Activated naive CD8-positive, alpha-beta T cell treated with anti-CD3 and anti-CD28 coated beads, Interleukin-2, amount 10 ng/mL, durations not matched to agents 7 days and 5 days (primary cell): Measurements from ENCODE around the gene PLAC1. TPM values are rescaled to one million over a fixed set of nuclear protein-coding genes. Genes with fewer than 3 reads are reported as not detected.

Experiments used
- ATAC-seq: fragments of 150-1000 bp; cut with Tn5 transposase; one replicate; pipeline ENCODE4 v1.10.0; 2021; ENCODE audit warnings: low read depth, moderate library complexity
- POLR2A ChIA-PET: fragments of 350-600 bp; sonication (Branson Sonifier 250); formaldehyde crosslinking; loops from one replicate; lab custom pipeline; 2021; ENCODE audit warnings: antibody characterized with exemption; lab: Charles Lee
- DNase-seq: peaks from one replicate; pipeline ENCODE4 v3.0.0; 2021
- H3K27ac Mint-ChIP-seq: one replicate; pipeline ENCODE4 v1.8.0; 2022; ENCODE audit warnings: mild to moderate bottlenecking, mixed read lengths
- H3K27me3 Mint-ChIP-seq: one replicate; pipeline ENCODE4 v1.8.0; 2022; ENCODE audit warnings: mild to moderate bottlenecking, moderate library complexity, mixed read lengths
- H3K36me3 Mint-ChIP-seq: one replicate; pipeline ENCODE4 v1.8.0; 2021; ENCODE audit warnings: mild to moderate bottlenecking, mixed read lengths
- H3K4me1 Mint-ChIP-seq: one replicate; pipeline ENCODE4 v1.8.0; 2021; ENCODE audit warnings: mixed read lengths
- H3K4me3 Mint-ChIP-seq: one replicate; pipeline ENCODE4 v1.8.0; 2022; ENCODE audit warnings: mild to moderate bottlenecking, moderate library complexity, mixed read lengths
- H3K9me3 Mint-ChIP-seq: one replicate; pipeline ENCODE4 v1.8.0; 2021; ENCODE audit warnings: mixed read lengths
- total RNA-seq, 2 experiments: library from RNA; stranded (reverse); gene quantifications; one replicate each; pipeline ENCODE4 v1.2.3, GENCODE V29; 2021

PLAC1 gene
- total RNA-seq, 2 experiments from 2014 or later = not detected

DNA sequence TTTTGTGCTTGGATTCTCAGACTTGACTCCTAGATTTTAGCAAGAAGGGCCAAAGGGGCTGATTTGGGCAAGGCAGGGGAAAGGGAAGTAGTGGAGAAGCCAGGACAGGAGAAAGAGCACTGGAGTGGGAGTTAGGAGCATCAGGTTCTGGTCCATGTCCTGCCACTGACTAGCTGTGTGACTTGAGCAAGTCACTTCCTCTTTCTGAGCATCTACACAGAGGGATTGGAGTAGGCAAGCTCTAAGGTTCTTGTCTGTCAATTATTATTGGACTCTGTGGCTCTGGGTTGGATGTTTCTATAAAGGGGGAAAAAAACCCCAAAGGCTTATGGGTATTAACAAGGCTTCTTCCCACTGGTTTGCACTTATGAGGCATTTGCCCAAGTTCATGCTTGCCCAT is 24.4 kb downstream of the PLAC1 start:
- POLR2A ChIA-PET = no interaction called here
- no peaks in the 10 kb centered on the region for H3K4me1 Mint-ChIP-seq
- H3K9me3 Mint-ChIP-seq = no peaks in the 10 kb centered on the region
- H3K27ac Mint-ChIP-seq = no peak overlapping the region
- ATAC-seq = no peak
- H3K27me3 Mint-ChIP-seq = peaks cover 4% of the 10 kb centered on the region
- no peak overlapping the region for H3K4me3 Mint-ChIP-seq
- H3K36me3 Mint-ChIP-seq = no peaks in the 10 kb centered on the region
- no peak for DNase-seq

- POLR2A ChIA-PET = no interaction called here
- no peaks in the 10 kb centered on the region for H3K4me1 Mint-ChIP-seq
- no peaks in the 10 kb centered on the region for H3K9me3 Mint-ChIP-seq
- no peak overlapping the region for H3K27ac Mint-ChIP-seq
- ATAC-seq (no peak), DNase-seq (no peak)
- peaks cover 3% of the 10 kb centered on the region for H3K27me3 Mint-ChIP-seq
- no peak overlapping the region for H3K4me3 Mint-ChIP-seq
- H3K36me3 Mint-ChIP-seq = no peaks in the 10 kb centered on the region
Observed at GRCh38 chrX:134633394-134633793, 24.9 kb downstream of the PLAC1 start.

DNA sequence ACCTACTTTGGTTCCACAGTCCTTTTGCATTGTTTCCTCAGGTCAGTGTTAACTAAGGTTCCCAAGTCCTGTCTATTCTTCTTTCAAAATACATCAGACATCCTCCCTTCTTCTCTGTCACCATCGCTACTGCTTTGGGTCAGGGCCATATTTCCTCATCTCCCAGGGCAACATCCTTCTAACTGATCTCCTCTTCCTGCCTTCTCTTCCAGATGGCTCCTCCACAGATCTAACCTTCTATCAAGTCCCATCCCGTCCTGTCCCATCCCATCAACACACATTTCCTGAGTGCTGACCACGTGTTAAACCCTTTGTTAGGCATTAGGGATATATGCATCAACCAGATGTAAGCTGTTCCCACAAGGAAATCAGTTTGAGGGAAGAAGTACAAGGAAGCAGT is 25.9 kb downstream of the PLAC1 start:
- H3K9me3 Mint-ChIP-seq = no peaks in the 10 kb centered on the region
- DNase-seq (no peak), ATAC-seq (no peak)
- POLR2A ChIA-PET = no interaction called here
- no peaks in the 10 kb centered on the region for H3K4me1 Mint-ChIP-seq
- H3K4me3 Mint-ChIP-seq = no peak overlapping the region
- no peak overlapping the region for H3K27ac Mint-ChIP-seq
- H3K27me3 Mint-ChIP-seq = peaks cover 5% of the 10 kb centered on the region
- H3K36me3 Mint-ChIP-seq = no peaks in the 10 kb centered on the region

- POLR2A ChIA-PET = no interaction called here
- Mint-ChIP-seq H3K9me3 (no peaks in the 10 kb centered on the region), H3K4me1 (no peaks in the 10 kb centered on the region), H3K27ac (no peak overlapping the region), H3K36me3 (no peaks in the 10 kb centered on the region), H3K27me3 (peaks cover 5% of the 10 kb centered on the region), H3K4me3 (no peak overlapping the region)
- DNase-seq (no peak), ATAC-seq (no peak)
Observed at GRCh38 chrX:134631426-134632346, 26.6 kb downstream of the PLAC1 start.

- ATAC-seq (no peak), DNase-seq (no peak)
- H3K27me3 Mint-ChIP-seq = peaks cover 5% of the 10 kb centered on the region
- H3K9me3 Mint-ChIP-seq = no peaks in the 10 kb centered on the region
- no peaks in the 10 kb centered on the region for H3K36me3 Mint-ChIP-seq
- no peaks in the 10 kb centered on the region for H3K4me1 Mint-ChIP-seq
- no peak overlapping the region for H3K27ac Mint-ChIP-seq
- POLR2A ChIA-PET = no interaction called here
- no peak overlapping the region for H3K4me3 Mint-ChIP-seq
Observed at GRCh38 chrX:134628663-134629062, 29.6 kb downstream of the PLAC1 start.

DNA sequence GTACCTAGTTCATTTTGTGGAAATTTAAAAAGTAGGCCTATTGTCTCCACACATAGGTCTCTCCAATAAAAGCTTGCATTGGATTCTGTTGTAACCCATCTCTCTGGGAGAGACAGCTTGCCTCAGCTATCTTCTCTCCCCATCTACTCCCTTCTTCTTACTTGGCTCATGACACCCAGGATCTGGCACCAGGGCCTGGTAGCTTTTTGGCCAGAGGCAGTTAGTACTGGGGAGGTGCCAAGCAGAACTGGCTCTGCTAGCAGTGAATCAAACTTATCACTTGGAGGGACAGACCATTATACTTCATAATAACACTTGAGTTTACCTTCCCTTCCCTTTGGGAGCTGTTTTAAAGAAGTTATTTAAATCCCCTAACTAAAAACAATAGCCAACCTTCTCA is 31.8 kb downstream of the PLAC1 start:
- DNase-seq (no peak), ATAC-seq (no peak)
- no peaks in the 10 kb centered on the region for H3K4me1 Mint-ChIP-seq
- H3K36me3 Mint-ChIP-seq = no peaks in the 10 kb centered on the region
- no peak overlapping the region for H3K4me3 Mint-ChIP-seq
- H3K27me3 Mint-ChIP-seq = peaks cover 3% of the 10 kb centered on the region
- POLR2A ChIA-PET = no interaction called here
- no peaks in the 10 kb centered on the region for H3K9me3 Mint-ChIP-seq
- no peak overlapping the region for H3K27ac Mint-ChIP-seq

GRCh38 chrX:134625315-134625718 is 33.0 kb downstream of the PLAC1 start:
- Mint-ChIP-seq H3K4me3 (no peak overlapping the region), H3K9me3 (no peaks in the 10 kb centered on the region), H3K4me1 (no peaks in the 10 kb centered on the region), H3K36me3 (no peaks in the 10 kb centered on the region), H3K27me3 (peaks cover 3% of the 10 kb centered on the region), H3K27ac (no peak overlapping the region)
- DNase-seq = no peak
- POLR2A ChIA-PET = no interaction called here
- ATAC-seq = no peak

- POLR2A ChIA-PET = no interaction called here
Observed at GRCh38 chrX:134624046-134624430, 34.2 kb downstream of the PLAC1 start.

GRCh38 chrX:134623293-134624045 is 34.8 kb downstream of the PLAC1 start:
- ATAC-seq (no peak), DNase-seq (no peak)
- Mint-ChIP-seq H3K4me1 (no peaks in the 10 kb centered on the region), H3K4me3 (no peak overlapping the region), H3K27ac (no peak overlapping the region), H3K36me3 (no peaks in the 10 kb centered on the region), H3K27me3 (peaks cover 3% of the 10 kb centered on the region), H3K9me3 (no peaks in the 10 kb centered on the region)
- POLR2A ChIA-PET = no interaction called here

More at GRCh38 chrX:134624046-134624430, 34.2 kb downstream of the PLAC1 start:
- DNase-seq = no peak
- H3K27me3 Mint-ChIP-seq = peaks cover 3% of the 10 kb centered on the region
- no peaks in the 10 kb centered on the region for H3K9me3 Mint-ChIP-seq
- no peak overlapping the region for H3K4me3 Mint-ChIP-seq
- H3K36me3 Mint-ChIP-seq = no peaks in the 10 kb centered on the region
- no peak overlapping the region for H3K27ac Mint-ChIP-seq
- no peaks in the 10 kb centered on the region for H3K4me1 Mint-ChIP-seq
- no peak for ATAC-seq

DNA sequence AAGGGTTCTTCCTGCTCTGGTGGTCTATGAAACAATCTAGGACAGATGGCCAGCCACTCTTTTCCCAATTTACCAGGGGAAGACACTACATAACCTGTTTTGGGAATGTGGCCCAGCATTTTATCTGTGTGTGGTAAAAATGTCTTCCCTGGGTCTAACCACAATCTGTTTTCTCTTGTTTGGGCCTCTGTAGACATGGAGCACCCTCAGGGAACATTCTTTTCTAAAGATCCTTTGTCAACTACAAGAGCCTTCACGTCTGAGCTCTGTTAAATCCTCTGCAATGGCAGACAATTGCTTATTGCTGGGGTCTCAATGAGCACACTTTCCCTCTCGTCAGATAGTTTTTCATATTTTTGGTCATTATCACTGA is 35.5 kb downstream of the PLAC1 start:
- POLR2A ChIA-PET = no interaction called here
- no peaks in the 10 kb centered on the region for H3K27me3 Mint-ChIP-seq
- H3K27ac Mint-ChIP-seq = no peak overlapping the region
- H3K4me3 Mint-ChIP-seq = no peak overlapping the region
- no peaks in the 10 kb centered on the region for H3K4me1 Mint-ChIP-seq
- DNase-seq (no peak), ATAC-seq (no peak)
- H3K36me3 Mint-ChIP-seq = no peaks in the 10 kb centered on the region
- H3K9me3 Mint-ChIP-seq = no peaks in the 10 kb centered on the region

DNA sequence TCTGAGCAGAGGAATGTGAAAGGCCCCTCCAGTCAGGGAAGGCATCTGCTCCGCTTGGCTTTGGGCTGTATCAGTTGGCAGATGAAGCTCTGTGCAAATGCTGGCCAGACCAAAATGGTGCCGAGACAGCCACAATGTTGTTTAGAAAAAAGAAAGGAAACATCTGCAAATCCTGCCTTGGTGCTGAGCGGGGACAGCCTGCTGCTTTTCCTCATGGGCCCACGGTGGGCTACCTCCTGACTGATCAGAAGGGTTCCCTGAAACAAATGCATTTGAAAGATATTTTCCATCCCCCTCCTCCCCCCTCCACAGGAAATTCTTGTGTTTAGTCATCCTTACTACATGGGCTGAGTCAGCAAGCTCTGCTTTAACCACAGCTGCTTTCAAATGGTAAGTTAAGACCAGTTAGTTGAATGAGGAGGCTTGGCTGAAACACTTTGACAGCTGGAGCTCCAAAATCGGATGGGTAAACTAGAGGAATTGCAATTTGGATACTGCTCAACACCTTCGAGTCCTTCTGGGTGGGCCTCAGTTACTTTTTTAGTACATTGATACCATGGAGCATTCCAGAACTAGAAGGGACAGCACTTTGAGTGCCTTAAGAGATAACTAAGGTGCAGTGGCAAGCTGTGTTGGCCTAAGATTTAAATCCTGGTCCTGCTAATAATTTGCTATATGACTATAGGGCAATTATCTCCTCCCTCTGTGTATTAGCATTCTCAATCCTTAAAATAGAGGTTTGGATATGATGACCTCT is 36.0 kb downstream of the PLAC1 start:
- H3K36me3 Mint-ChIP-seq = no peaks in the 10 kb centered on the region
- H3K9me3 Mint-ChIP-seq = no peaks in the 10 kb centered on the region
- no peaks in the 10 kb centered on the region for H3K4me1 Mint-ChIP-seq
- H3K27ac Mint-ChIP-seq = no peak overlapping the region
- POLR2A ChIA-PET = no interaction called here
- H3K4me3 Mint-ChIP-seq = no peak overlapping the region
- ATAC-seq = no peak
- no peak for DNase-seq
- H3K27me3 Mint-ChIP-seq = no peaks in the 10 kb centered on the region

DNA sequence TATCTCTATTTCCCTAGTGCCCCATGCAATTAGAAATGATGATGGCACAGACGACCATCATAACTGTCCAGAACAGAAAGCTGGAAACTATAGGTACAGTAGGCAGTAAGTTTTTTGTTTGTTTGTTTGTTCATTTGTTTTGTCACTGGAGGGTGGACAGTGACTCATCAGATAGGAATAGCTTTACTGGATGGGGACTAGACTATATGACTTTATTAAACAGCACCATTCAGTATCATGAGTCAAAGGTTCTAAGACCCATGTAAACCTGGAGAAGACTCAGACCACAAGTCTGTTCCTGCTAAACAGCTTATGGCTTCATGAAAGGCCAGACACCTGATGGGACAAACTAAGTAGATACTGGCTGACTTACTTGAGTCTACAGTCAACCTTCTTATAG is 38.4 kb downstream of the PLAC1 start:
- H3K36me3 Mint-ChIP-seq = no peaks in the 10 kb centered on the region
- no peaks in the 10 kb centered on the region for H3K27me3 Mint-ChIP-seq
- no peaks in the 10 kb centered on the region for H3K4me1 Mint-ChIP-seq
- POLR2A ChIA-PET = no interaction called here
- no peaks in the 10 kb centered on the region for H3K9me3 Mint-ChIP-seq
- H3K27ac Mint-ChIP-seq = no peak overlapping the region
- ATAC-seq (no peak), DNase-seq (no peak)
- no peak overlapping the region for H3K4me3 Mint-ChIP-seq

DNA sequence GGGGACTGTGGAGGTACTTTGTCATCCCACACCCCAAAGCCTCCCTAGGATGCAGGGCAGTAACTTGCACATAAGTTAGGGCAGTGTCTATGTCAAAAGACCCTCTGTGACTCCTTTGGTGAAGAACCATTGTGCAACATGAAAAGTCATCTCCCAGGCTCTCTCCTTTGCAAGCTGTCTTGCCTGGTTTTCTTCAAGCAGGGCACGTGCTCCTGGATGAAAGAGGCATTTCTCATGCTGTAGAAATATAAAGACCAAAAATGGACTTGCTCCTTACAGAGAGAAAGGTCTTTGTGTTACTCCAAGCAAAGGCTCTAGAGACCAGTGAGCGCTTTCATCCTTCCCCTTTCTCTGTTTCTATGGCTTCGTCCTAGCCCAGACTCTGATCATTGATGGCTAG is 44.9 kb downstream of the PLAC1 start:
- Mint-ChIP-seq H3K4me1 (no peaks in the 10 kb centered on the region), H3K9me3 (no peaks in the 10 kb centered on the region), H3K27me3 (no peaks in the 10 kb centered on the region), H3K27ac (no peak overlapping the region), H3K36me3 (no peaks in the 10 kb centered on the region), H3K4me3 (no peak overlapping the region)
- ATAC-seq (no peak), DNase-seq (no peak)
- POLR2A ChIA-PET = no interaction called here
